ENCODE measurements around the gene NFIX. TPM values are rescaled to one million over a fixed set of nuclear protein-coding genes. Genes with fewer than 3 reads are reported as not detected.

Gene NFIX
- total and polyA plus RNA-seq, 2 of the 13 experiments (the other 11 are each of a cell fraction or from before 2014, with no cell fraction given), result 3.4 to 5.4 TPM

GRCh38 chr19:13102416-13102665 lies 107.1 kb downstream of the NFIX start (continued):
- 0 out of 2 replicates have a peak, but pooled peaks have one; percentile 25 for TF ChIP-seq ZSCAN31 (CRISPR knock-in tag; IDR thresholded peaks at IDR 0.05; ENCODE audit: low read depth)
- TF ChIP-seq ZNF724P (CRISPR knock-in tag; IDR thresholded peaks at IDR 0.05; ENCODE audit: borderline replicate concordance), result no peak
- no peak for TF ChIP-seq REXO4 (CRISPR knock-in tag; IDR thresholded peaks at IDR 0.05; ENCODE audit: borderline replicate concordance)
- TF ChIP-seq BORCS8-MEF2B (CRISPR knock-in tag; IDR thresholded peaks at IDR 0.05), result peak; percentile 61; the same call in 1 of the 2 replicates
- TF ChIP-seq ARID2 (CRISPR knock-in tag; IDR thresholded peaks at IDR 0.05; ENCODE audit: borderline replicate concordance), result 0 out of 2 replicates have a peak, but pooled peaks have one; percentile 45
- TF ChIP-seq TBX3 (IDR thresholded peaks at IDR 0.05; ENCODE audit: borderline replicate concordance), result peak; percentile 4; the same call in 1 of the 2 replicates
- no peak for TF ChIP-seq HMGA1 (CRISPR knock-in tag; conservative IDR thresholded peaks at IDR 0.05)
- no peak for TF ChIP-seq ZNF570 (CRISPR knock-in tag; IDR thresholded peaks at IDR 0.05; ENCODE audit: borderline replicate concordance)
- peak; percentile 86 for TF ChIP-seq TBX2 (CRISPR knock-in tag; IDR thresholded peaks at IDR 0.05; ENCODE audit: borderline replicate concordance)
- TF ChIP-seq TARDBP (CRISPR knock-in tag; IDR thresholded peaks at IDR 0.05), result peak; percentile 18; the same call in 1 of the 2 replicates
- TF ChIP-seq, protein P1, sequence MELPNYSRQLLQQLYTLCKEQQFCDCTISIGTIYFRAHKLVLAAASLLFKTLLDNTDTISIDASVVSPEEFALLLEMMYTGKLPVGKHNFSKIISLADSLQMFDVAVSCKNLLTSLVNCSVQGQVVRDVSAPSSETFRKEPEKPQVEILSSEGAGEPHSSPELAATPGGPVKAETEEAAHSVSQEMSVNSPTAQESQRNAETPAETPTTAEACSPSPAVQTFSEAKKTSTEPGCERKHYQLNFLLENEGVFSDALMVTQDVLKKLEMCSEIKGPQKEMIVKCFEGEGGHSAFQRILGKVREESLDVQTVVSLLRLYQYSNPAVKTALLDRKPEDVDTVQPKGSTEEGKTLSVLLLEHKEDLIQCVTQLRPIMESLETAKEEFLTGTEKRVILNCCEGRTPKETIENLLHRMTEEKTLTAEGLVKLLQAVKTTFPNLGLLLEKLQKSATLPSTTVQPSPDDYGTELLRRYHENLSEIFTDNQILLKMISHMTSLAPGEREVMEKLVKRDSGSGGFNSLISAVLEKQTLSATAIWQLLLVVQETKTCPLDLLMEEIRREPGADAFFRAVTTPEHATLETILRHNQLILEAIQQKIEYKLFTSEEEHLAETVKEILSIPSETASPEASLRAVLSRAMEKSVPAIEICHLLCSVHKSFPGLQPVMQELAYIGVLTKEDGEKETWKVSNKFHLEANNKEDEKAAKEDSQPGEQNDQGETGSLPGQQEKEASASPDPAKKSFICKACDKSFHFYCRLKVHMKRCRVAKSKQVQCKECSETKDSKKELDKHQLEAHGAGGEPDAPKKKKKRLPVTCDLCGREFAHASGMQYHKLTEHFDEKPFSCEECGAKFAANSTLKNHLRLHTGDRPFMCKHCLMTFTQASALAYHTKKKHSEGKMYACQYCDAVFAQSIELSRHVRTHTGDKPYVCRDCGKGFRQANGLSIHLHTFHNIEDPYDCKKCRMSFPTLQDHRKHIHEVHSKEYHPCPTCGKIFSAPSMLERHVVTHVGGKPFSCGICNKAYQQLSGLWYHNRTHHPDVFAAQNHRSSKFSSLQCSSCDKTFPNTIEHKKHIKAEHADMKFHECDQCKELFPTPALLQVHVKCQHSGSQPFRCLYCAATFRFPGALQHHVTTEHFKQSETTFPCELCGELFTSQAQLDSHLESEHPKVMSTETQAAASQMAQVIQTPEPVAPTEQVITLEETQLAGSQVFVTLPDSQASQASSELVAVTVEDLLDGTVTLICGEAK (IDR thresholded peaks at IDR 0.05), result no peak
- TF ChIP-seq, protein P1 (CRISPR knock-in tag; IDR thresholded peaks at IDR 0.05), result 0 out of 2 replicates have a peak, but pooled peaks have one; percentile 33
- TF ChIP-seq ZNF788 (CRISPR knock-in tag; IDR thresholded peaks at IDR 0.05; ENCODE audit: borderline replicate concordance), result no peak
- no peak for TF ChIP-seq PRDM4 (CRISPR knock-in tag; IDR thresholded peaks at IDR 0.05; ENCODE audit: borderline replicate concordance)
- TF ChIP-seq ZSCAN21 (CRISPR knock-in tag; IDR thresholded peaks at IDR 0.05; ENCODE audit: borderline replicate concordance), result 0 out of 2 replicates have a peak, but pooled peaks have one; percentile 22
- no peak for TF ChIP-seq ZNF749 (CRISPR knock-in tag; IDR thresholded peaks at IDR 0.05; ENCODE audit: borderline replicate concordance)
- TF ChIP-seq MAZ (IDR thresholded peaks at IDR 0.05; ENCODE audit: borderline replicate concordance, low read depth, low read length), result no peak
- 0 out of 2 replicates have a peak, but pooled peaks have one; percentile 56 for TF ChIP-seq MAZ (CRISPR knock-in tag; IDR thresholded peaks at IDR 0.05; ENCODE audit: low read depth)
- TF ChIP-seq ZNF772 (CRISPR knock-in tag; IDR thresholded peaks at IDR 0.05), result 0 out of 2 replicates have a peak, but pooled peaks have one; percentile 40
- TF ChIP-seq CENPX (CRISPR knock-in tag; IDR thresholded peaks at IDR 0.05), result no peak
